HL-60/S4 treated with retinoic acid at 250 ng/mL for 4 days and 3 days (cell line): Measurements from ENCODE around the gene NIPAL3.
"Not testable (repeated sequence)": the region's sequence is repeated elsewhere in the genome, so short reads cannot be mapped to it uniquely, and the experiment has no call there.

ENCODE experiments used
- in situ Hi-C: fragments of 300-500 bp; cut with MboI; formaldehyde crosslinking; loops from 2 replicates; pipeline ENCODE4 v1.7.0; 2022; ENCODE audit warnings: low sequenced_read_pairs

The NIPAL3 gene

GRCh38 chr1:24454673-24455072 is 39.1 kb downstream of the NIPAL3 start:
- in situ Hi-C loops: no loop called here

- in situ Hi-C loops: no loop called here
These were observed 39.7 kb downstream of the NIPAL3 start for GRCh38 chr1:24455272-24455671.

- in situ Hi-C loops: no loop called here
These were observed 42.3 kb downstream of the NIPAL3 start for GRCh38 chr1:24457866-24458265.

- in situ Hi-C loops: no loop called here
These were observed 44.1 kb downstream of the NIPAL3 start for GRCh38 chr1:24459551-24460266.

GRCh38 chr1:24462128-24462527 is 46.5 kb downstream of the NIPAL3 start:
- in situ Hi-C loops: not testable (repeated sequence)

GRCh38 chr1:24463776-24464735 is 48.5 kb downstream of the NIPAL3 start:
- in situ Hi-C loops: no loop called here

GRCh38 chr1:24465099-24465498 is 49.5 kb downstream of the NIPAL3 start:
- in situ Hi-C loops: no loop called here

- in situ Hi-C loops: no loop called here
These were observed 50.0 kb downstream of the NIPAL3 start for GRCh38 chr1:24465638-24466037.

GRCh38 chr1:24468685-24469316 is 53.2 kb downstream of the NIPAL3 start:
- in situ Hi-C loops: no loop called here

GRCh38 chr1:24470592-24470991 is 55.0 kb downstream of the NIPAL3 start:
- in situ Hi-C loops: no loop called here

GRCh38 chr1:24472527-24473251 is 57.1 kb downstream of the NIPAL3 start:
- in situ Hi-C loops: no loop called here

GRCh38 chr1:24474193-24474592 is 58.6 kb downstream of the NIPAL3 start:
- in situ Hi-C loops: no loop called here

- in situ Hi-C loops: no loop called here
These were observed 60.1 kb downstream of the NIPAL3 start for GRCh38 chr1:24475700-24476099.

GRCh38 chr1:24476571-24476970 is 61.0 kb downstream of the NIPAL3 start:
- in situ Hi-C loops: no loop called here

- in situ Hi-C loops: no loop called here
These were observed 61.7 kb downstream of the NIPAL3 start for GRCh38 chr1:24477309-24477708.

- in situ Hi-C loops: no loop called here
These were observed 65.5 kb downstream of the NIPAL3 start for GRCh38 chr1:24481101-24481500.

- in situ Hi-C loops: no loop called here
These were observed 66.4 kb downstream of the NIPAL3 start for GRCh38 chr1:24481843-24482610.

GRCh38 chr1:24483441-24483840 is 67.8 kb downstream of the NIPAL3 start:
- in situ Hi-C loops: no loop called here

- in situ Hi-C loops: no loop called here
These were observed 68.6 kb downstream of the NIPAL3 start for GRCh38 chr1:24484199-24484598.
